Measurements from ENCODE around the gene CTNNB1. TPM values are rescaled to one million over a fixed set of nuclear protein-coding genes. Genes with fewer than 3 reads are reported as not detected.

The CTNNB1 gene
- total and polyA plus RNA-seq, 2 experiments from 2014 or later: 89.4 to 566 TPM

DNA sequence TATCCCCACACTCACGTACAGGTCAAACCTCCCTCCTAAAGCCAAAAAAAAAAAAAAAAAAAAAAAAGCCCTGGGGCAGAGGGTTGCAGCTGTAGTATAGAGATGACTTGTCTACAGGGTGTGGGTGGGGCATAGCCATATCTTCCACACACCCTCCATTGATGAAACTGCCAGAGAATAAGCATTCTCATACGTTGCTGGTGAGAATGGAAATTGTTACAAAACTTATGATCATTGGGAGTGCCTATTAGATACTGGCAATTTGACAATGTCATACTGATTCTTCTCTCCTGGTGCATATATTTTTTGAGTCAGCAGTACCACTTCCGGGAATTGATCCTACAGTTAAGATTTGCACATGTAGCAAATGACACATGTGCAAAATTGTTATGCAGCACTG lies 11.0 kb upstream of the CTNNB1 start (continued):
- TF ChIP-seq, protein P1, sequence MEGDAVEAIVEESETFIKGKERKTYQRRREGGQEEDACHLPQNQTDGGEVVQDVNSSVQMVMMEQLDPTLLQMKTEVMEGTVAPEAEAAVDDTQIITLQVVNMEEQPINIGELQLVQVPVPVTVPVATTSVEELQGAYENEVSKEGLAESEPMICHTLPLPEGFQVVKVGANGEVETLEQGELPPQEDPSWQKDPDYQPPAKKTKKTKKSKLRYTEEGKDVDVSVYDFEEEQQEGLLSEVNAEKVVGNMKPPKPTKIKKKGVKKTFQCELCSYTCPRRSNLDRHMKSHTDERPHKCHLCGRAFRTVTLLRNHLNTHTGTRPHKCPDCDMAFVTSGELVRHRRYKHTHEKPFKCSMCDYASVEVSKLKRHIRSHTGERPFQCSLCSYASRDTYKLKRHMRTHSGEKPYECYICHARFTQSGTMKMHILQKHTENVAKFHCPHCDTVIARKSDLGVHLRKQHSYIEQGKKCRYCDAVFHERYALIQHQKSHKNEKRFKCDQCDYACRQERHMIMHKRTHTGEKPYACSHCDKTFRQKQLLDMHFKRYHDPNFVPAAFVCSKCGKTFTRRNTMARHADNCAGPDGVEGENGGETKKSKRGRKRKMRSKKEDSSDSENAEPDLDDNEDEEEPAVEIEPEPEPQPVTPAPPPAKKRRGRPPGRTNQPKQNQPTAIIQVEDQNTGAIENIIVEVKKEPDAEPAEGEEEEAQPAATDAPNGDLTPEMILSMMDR (conservative IDR thresholded peaks at IDR 0.05; ENCODE audit: low read depth in 2 of 2): no peak

DNA sequence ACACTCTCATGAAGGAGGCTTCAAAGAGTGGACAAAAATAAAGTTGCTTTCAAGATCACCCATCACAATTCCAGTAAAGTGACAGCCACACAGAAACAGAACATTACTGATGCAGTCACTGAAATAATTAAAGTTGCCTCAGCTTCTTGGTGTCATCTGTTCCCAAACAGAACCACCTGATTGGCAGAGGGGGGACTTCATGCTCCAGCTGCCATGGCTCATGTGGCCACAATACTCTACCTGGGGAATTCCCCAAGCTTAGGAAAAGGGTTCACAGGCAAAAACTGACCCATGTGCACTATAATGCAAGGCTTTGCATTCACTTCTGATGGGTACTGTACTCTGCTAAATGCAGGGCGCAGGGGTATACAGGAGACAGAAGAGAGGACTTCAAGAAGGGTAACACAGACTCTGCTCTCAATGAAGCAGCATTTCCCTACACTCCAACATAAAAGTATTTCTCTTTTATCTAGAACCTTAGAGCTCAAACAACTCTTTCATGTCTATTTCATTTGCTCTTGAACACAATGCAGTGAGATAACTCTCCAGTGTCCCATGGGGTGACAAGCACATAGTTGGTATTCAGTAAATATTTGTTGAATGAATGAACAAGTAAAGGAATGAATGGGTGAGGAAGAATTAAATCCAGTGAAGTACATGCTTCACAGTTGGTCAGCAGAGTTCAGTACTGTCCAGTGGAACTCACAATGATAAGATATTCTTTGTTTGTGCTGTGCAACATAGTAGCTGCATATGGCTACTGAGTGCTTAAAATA lies 8.6 kb upstream of the CTNNB1 start:
- TF ChIP-seq NANOG (IDR thresholded peaks at IDR 0.05; ENCODE audit: borderline replicate concordance) (no peak), ZNF114 (CRISPR knock-in tag; IDR thresholded peaks at IDR 0.05) (no peak), JUNB (IDR thresholded peaks at IDR 0.05; ENCODE audit: unreplicated experiment) (no peak)
- TF ChIP-seq, protein P1 (conservative IDR thresholded peaks at IDR 0.05; ENCODE audit: low read depth in 2 of 2): no peak
- TF ChIP-seq, protein P2, sequence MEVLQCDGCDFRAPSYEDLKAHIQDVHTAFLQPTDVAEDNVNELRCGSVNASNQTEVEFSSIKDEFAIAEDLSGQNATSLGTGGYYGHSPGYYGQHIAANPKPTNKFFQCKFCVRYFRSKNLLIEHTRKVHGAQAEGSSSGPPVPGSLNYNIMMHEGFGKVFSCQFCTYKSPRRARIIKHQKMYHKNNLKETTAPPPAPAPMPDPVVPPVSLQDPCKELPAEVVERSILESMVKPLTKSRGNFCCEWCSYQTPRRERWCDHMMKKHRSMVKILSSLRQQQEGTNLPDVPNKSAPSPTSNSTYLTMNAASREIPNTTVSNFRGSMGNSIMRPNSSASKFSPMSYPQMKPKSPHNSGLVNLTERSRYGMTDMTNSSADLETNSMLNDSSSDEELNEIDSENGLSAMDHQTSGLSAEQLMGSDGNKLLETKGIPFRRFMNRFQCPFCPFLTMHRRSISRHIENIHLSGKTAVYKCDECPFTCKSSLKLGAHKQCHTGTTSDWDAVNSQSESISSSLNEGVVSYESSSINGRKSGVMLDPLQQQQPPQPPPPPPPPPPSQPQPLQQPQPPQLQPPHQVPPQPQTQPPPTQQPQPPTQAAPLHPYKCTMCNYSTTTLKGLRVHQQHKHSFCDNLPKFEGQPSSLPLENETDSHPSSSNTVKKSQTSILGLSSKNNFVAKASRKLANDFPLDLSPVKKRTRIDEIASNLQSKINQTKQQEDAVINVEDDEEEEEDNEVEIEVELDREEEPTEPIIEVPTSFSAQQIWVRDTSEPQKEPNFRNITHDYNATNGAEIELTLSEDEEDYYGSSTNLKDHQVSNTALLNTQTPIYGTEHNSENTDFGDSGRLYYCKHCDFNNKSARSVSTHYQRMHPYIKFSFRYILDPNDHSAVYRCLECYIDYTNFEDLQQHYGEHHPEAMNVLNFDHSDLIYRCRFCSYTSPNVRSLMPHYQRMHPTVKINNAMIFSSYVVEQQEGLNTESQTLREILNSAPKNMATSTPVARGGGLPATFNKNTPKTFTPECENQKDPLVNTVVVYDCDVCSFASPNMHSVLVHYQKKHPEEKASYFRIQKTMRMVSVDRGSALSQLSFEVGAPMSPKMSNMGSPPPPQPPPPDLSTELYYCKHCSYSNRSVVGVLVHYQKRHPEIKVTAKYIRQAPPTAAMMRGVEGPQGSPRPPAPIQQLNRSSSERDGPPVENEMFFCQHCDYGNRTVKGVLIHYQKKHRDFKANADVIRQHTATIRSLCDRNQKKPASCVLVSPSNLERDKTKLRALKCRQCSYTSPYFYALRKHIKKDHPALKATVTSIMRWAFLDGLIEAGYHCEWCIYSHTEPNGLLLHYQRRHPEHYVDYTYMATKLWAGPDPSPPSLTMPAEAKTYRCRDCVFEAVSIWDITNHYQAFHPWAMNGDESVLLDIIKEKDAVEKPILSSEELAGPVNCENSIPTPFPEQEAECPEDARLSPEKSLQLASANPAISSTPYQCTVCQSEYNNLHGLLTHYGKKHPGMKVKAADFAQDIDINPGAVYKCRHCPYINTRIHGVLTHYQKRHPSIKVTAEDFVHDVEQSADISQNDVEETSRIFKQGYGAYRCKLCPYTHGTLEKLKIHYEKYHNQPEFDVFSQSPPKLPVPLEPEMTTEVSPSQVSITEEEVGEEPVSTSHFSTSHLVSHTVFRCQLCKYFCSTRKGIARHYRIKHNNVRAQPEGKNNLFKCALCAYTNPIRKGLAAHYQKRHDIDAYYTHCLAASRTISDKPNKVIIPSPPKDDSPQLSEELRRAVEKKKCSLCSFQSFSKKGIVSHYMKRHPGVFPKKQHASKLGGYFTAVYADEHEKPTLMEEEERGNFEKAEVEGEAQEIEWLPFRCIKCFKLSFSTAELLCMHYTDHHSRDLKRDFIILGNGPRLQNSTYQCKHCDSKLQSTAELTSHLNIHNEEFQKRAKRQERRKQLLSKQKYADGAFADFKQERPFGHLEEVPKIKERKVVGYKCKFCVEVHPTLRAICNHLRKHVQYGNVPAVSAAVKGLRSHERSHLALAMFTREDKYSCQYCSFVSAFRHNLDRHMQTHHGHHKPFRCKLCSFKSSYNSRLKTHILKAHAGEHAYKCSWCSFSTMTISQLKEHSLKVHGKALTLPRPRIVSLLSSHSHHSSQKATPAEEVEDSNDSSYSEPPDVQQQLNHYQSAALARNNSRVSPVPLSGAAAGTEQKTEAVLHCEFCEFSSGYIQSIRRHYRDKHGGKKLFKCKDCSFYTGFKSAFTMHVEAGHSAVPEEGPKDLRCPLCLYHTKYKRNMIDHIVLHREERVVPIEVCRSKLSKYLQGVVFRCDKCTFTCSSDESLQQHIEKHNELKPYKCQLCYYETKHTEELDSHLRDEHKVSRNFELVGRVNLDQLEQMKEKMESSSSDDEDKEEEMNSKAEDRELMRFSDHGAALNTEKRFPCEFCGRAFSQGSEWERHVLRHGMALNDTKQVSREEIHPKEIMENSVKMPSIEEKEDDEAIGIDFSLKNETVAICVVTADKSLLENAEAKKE (CRISPR knock-in tag; IDR thresholded peaks at IDR 0.05): no peak
- Mint-ChIP-seq H3K4me1 (peaks cover 3% of the 10 kb centered on the region; the same call in 2 of the 3 replicates), H3K27me3 (ENCODE audit: insufficient read depth, low read depth, poor library complexity) (peaks cover 4% of the 10 kb centered on the region), H3K9me3 (no peaks in the 10 kb centered on the region), H3K27ac (no peak overlapping the region), H3K36me3 (ENCODE audit: low read depth) (no peaks in the 10 kb centered on the region), H3K4me3 (no peak overlapping the region)
- Histone ChIP-seq H2AFZ (no peak overlapping the region), H3K79me2 (replicated peaks; ENCODE audit: insufficient read depth) (no peaks in the 10 kb centered on the region), H3K36me3 (ENCODE audit: insufficient read depth) (no peaks in the 10 kb centered on the region), H3K27ac (ENCODE audit: low read depth) (no peak overlapping the region), H3K4me1 (ENCODE audit: insufficient read depth) (no peaks in the 10 kb centered on the region), H3F3A (replicated peaks; ENCODE audit: low read depth) (no peaks in the 10 kb centered on the region), H3K4me2 (no peak overlapping the region), H3K27me3 (ENCODE audit: insufficient read depth) (no peaks in the 10 kb centered on the region), H4K20me1 (replicated peaks; ENCODE audit: insufficient read depth) (no peaks in the 10 kb centered on the region), H3K9me2 (ENCODE audit: insufficient read depth) (no peaks in the 10 kb centered on the region), H3K4me3 (no peak overlapping the region)
- DNase-seq (ENCODE audit: low spot score) (no peak), ATAC-seq (no peak)
